Smooth muscle cell (in vitro differentiated cells): ENCODE measurements around the gene ZNF106. TPM values are rescaled to one million over a fixed set of nuclear protein-coding genes. Genes with fewer than 3 reads are reported as not detected.

Experiments
- DNase-seq: peaks from one replicate; lab custom pipeline; 2025; ENCODE audit not compliant: unreplicated experiment; lab: John Stamatoyannopoulos, UW
- H2AFZ ChIP-seq: fragments of 200-600 bp; sonication (generic); 2 replicates; pipeline ENCODE4 v1.6.0; 2016; ENCODE audit warnings: antibody characterized with exemption, low read depth, mild to moderate bottlenecking
- H3F3A ChIP-seq: fragments of 200-600 bp; sonication (generic); 2 replicates; pipeline ENCODE4 v1.6.0; 2017; ENCODE audit warnings: antibody characterized with exemption, low read depth
- H3K27ac ChIP-seq: fragments of 200-600 bp; sonication (generic); 2 replicates; pipeline ENCODE4 v1.5.1; 2016; ENCODE audit warnings: low read depth, mild to moderate bottlenecking
- H3K27me3 ChIP-seq: fragments of 200-600 bp; sonication (generic); 2 replicates; pipeline ENCODE4 v1.6.1; 2016; ENCODE audit warnings: low read depth, mild to moderate bottlenecking
- H3K36me3 ChIP-seq: fragments of 200-600 bp; sonication (generic); 2 replicates; pipeline ENCODE4 v1.5.1; 2016; ENCODE audit warnings: low read depth
- H3K4me1 ChIP-seq: fragments of 200-600 bp; sonication (generic); 2 replicates; pipeline ENCODE4 v1.5.1; 2016; ENCODE audit warnings: low read depth
- H3K4me2 ChIP-seq: fragments of 200-600 bp; sonication (generic); 2 replicates; pipeline ENCODE4 v1.6.0; 2016; ENCODE audit warnings: mild to moderate bottlenecking
- H3K4me3 ChIP-seq: fragments of 200-600 bp; sonication (generic); 2 replicates; pipeline ENCODE4 v1.5.1; 2016; ENCODE audit warnings: mild to moderate bottlenecking
- H3K79me2 ChIP-seq: fragments of 200-600 bp; sonication (generic); 2 replicates; pipeline ENCODE4 v1.6.0; 2016; ENCODE audit warnings: low read depth, mild to moderate bottlenecking
- H3K9ac ChIP-seq: fragments of 200-600 bp; sonication (generic); 2 replicates; pipeline ENCODE4 v1.6.0; 2016; ENCODE audit warnings: low read depth
- H3K9me3 ChIP-seq: fragments of 200-600 bp; sonication (generic); replicated peaks from 2 replicates; pipeline ENCODE4 v1.5.1; 2016; ENCODE audit warnings: low read depth
- H4K20me1 ChIP-seq: fragments of 200-600 bp; sonication (generic); 2 replicates; pipeline ENCODE4 v1.6.0; 2016; ENCODE audit warnings: low read depth
- WGBS: methylation state at CpG from one replicate; pipeline ENCODE4 v1.1.7; 2016; ENCODE audit warnings: low lambda C conversion rate; 5-methylcytosine and 5-hydroxymethylcytosine counted together
- polyA plus RNA-seq: library from polyadenylated mRNA; unstranded; fragments of >200 nt; fragmentation: Nextera tagmentation; extraction: Ambion mirVana; gene quantifications from 2 replicates; pipeline ENCODE4 v1.2.1, GENCODE V29; 2016
- total RNA-seq: library from RNA; depleted of rRNA; stranded (reverse); fragments of >200 nt; gene quantifications from 2 replicates; pipeline ENCODE4 v1.2.3, GENCODE V29; 2014
- TF ChIP-seq, protein P1 (sequence below): fragments of 200-600 bp; sonication (generic); IDR thresholded peaks from 2 replicates; pipeline ENCODE4 v1.5.1; 2017; ENCODE audit warnings: borderline replicate concordance, mild to moderate bottlenecking, antibody characterized with exemption; ENCODE audit not compliant: insufficient read depth, poor library complexity, severe bottlenecking

ZNF106 gene
- total and polyA plus RNA-seq, 2 experiments from 2014 or later = 24.5 to 27.2 TPM

DNA sequence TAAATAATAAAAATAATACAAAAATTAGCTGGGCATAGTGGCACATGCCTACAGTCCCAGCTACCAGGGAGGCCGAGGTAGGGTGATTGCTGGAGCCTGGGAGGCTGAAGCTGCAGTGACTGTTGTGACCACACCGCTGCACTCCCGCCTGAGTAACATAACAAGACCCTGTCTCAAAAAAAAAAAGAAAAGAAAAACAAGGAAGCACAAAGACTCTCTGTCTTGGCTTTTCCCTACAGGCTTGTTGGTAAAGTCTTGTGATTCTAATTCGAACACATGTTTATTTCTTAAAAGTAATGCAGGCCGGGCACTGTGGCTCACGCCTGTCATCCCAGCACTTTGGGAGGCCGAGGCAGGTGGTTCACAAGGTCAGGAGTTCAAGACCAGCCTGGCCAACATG, 71.6 kb downstream of the ZNF106 start:
- Histone ChIP-seq H3F3A (no peaks in the 10 kb centered on the region), H3K4me3 (no peak overlapping the region), H3K79me2 (no peaks in the 10 kb centered on the region), H3K9ac (no peak overlapping the region), H3K9me3 (no peaks in the 10 kb centered on the region), H3K4me2 (no peak overlapping the region), H4K20me1 (no peaks in the 10 kb centered on the region), H2AFZ (no peak overlapping the region), H3K27me3 (no peaks in the 10 kb centered on the region), H3K36me3 (peaks cover 26% of the 10 kb centered on the region), H3K4me1 (no peaks in the 10 kb centered on the region), H3K27ac (no peak overlapping the region)
- 88% methylated on average over 7 of the region's 7 CpGs for WGBS
- no peak for DNase-seq
- TF ChIP-seq, protein P1, sequence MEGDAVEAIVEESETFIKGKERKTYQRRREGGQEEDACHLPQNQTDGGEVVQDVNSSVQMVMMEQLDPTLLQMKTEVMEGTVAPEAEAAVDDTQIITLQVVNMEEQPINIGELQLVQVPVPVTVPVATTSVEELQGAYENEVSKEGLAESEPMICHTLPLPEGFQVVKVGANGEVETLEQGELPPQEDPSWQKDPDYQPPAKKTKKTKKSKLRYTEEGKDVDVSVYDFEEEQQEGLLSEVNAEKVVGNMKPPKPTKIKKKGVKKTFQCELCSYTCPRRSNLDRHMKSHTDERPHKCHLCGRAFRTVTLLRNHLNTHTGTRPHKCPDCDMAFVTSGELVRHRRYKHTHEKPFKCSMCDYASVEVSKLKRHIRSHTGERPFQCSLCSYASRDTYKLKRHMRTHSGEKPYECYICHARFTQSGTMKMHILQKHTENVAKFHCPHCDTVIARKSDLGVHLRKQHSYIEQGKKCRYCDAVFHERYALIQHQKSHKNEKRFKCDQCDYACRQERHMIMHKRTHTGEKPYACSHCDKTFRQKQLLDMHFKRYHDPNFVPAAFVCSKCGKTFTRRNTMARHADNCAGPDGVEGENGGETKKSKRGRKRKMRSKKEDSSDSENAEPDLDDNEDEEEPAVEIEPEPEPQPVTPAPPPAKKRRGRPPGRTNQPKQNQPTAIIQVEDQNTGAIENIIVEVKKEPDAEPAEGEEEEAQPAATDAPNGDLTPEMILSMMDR = no peak

DNA sequence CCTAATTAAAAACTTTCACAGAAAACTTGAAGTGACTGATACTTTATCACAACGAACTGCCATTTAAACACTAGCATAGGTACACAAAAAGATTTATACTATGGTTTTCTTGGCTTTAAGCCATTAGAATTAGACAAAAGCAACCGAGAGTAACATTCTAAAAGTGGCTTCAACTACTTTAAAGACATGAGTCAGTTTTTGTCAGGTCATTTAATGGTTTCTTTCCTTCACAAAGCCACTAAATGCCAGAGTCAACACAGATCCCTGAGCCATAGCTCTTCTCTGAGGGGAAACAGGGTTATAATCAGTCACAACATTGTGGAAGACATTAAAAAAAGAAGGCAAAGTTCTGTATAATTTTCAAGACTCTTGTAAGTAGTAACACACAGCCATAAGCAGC, 77.0 kb downstream of the ZNF106 start:
- no peak overlapping the region for H3K9ac ChIP-seq
- no peak for DNase-seq
- H3K4me3 ChIP-seq = no peak overlapping the region
- no peaks in the 10 kb centered on the region for H3K27me3 ChIP-seq
- H2AFZ ChIP-seq = no peak overlapping the region
- H4K20me1 ChIP-seq = no peaks in the 10 kb centered on the region
- 76% methylated on average over 2 of the region's 2 CpGs for WGBS
- TF ChIP-seq, protein P1 = no peak
- no peaks in the 10 kb centered on the region for H3K79me2 ChIP-seq
- H3F3A ChIP-seq = no peaks in the 10 kb centered on the region
- no peaks in the 10 kb centered on the region for H3K4me1 ChIP-seq
- no peaks in the 10 kb centered on the region for H3K9me3 ChIP-seq
- peaks cover 9% of the 10 kb centered on the region for H3K36me3 ChIP-seq
- H3K4me2 ChIP-seq = no peak overlapping the region
- H3K27ac ChIP-seq = no peak overlapping the region

DNA sequence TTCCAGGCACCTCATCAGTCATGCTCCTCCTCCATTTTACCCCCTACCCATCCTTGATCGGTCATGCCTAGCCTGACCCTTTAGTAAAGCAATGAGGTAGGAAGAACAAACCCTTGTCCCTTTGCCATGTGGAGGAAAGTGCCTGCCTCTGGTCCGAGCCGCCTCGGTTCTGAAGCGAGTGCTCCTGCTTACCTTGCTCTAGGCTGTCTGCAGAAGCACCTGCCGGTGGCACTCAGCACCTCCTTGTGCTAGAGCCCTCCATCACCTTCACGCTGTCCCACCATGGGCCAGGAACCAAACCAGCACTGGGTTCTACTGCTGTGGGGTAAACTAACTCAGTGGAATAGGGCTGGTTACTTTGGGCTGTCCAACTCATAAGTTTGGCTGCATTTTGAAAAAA, 79.1 kb downstream of the ZNF106 start:
- Histone ChIP-seq H3K27ac (no peak overlapping the region), H3K27me3 (no peaks in the 10 kb centered on the region)

DNA sequence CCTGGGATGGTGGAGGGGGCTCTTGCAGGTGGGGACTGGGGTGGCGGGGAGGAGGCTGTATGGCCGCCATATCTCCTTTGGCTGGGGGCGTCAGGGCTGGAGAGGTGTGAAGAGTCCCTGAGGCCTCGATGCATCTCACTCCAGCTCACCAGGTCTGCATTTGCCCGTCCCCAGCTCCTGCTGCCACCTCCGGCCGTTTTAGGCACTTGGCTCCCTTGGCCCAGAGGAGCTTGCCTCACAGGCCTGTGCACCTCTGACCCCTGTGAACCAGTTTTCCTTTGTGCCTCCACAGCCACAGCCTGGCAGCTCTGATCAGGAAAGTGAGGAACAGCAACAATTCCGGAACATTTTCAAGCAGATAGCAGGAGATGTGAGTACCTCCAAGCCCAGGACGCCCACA, 81.9 kb downstream of the ZNF106 start:
- TF ChIP-seq, protein P1 = no peak

More for the DNA sequence above, 79.1 kb downstream of the ZNF106 start:
- H3K36me3 ChIP-seq = no peaks in the 10 kb centered on the region
- H3K9ac ChIP-seq = no peak overlapping the region
- WGBS = over 99% methylated on average over 7 of the region's 7 CpGs
- TF ChIP-seq, protein P1 = no peak
- no peaks in the 10 kb centered on the region for H4K20me1 ChIP-seq
- no peak for DNase-seq
- H2AFZ ChIP-seq = no peak overlapping the region
- no peak overlapping the region for H3K4me3 ChIP-seq
- H3K4me1 ChIP-seq = no peaks in the 10 kb centered on the region
- H3K79me2 ChIP-seq = no peaks in the 10 kb centered on the region
- no peak overlapping the region for H3K4me2 ChIP-seq
- H3F3A ChIP-seq = no peaks in the 10 kb centered on the region
- H3K9me3 ChIP-seq = no peaks in the 10 kb centered on the region

More for the DNA sequence above, 81.9 kb downstream of the ZNF106 start:
- H3K9me3 ChIP-seq = no peaks in the 10 kb centered on the region
- DNase-seq = no peak
- H3K4me3 ChIP-seq = no peak overlapping the region
- no peaks in the 10 kb centered on the region for H3K79me2 ChIP-seq
- H4K20me1 ChIP-seq = no peaks in the 10 kb centered on the region
- H3F3A ChIP-seq = no peaks in the 10 kb centered on the region
- H3K36me3 ChIP-seq = no peaks in the 10 kb centered on the region
- no peak overlapping the region for H3K4me2 ChIP-seq
- no peaks in the 10 kb centered on the region for H3K27me3 ChIP-seq
- 98% methylated on average over 9 of the region's 9 CpGs for WGBS
- no peak overlapping the region for H2AFZ ChIP-seq
- H3K27ac ChIP-seq = no peak overlapping the region
- no peaks in the 10 kb centered on the region for H3K4me1 ChIP-seq
- H3K9ac ChIP-seq = no peak overlapping the region
